ENCODE measurements around the gene NSG1.

NSG1 gene

GRCh38 chr4:4383085-4383484 lies 3.8 kb upstream of the NSG1 start:
- Histone ChIP-seq H3K9ac (ENCODE audit: insufficient read length) (no peak overlapping the region), H3K36me3 (ENCODE audit: insufficient read depth, low read length) (no peaks in the 10 kb centered on the region), H3K9me3 (ENCODE audit: low read depth, low read length) (no peaks in the 10 kb centered on the region), H3K4me3 (no peak overlapping the region), H3K27ac (no peak overlapping the region)
- TF ChIP-seq POLR2AphosphoS5 (IDR thresholded peaks at IDR 0.05; ENCODE audit: borderline replicate concordance, low read depth, low read length): no peak
- no peak for TF ChIP-seq FOXP2 (optimal IDR thresholded peaks at IDR 0.05; ENCODE audit: control extremely low read depth, extremely low read length, insufficient read depth)
- TF ChIP-seq EZH2 (IDR thresholded peaks at IDR 0.05): no peak
- no peak for DNase-seq (ENCODE audit: low read depth, low spot score)

- Histone ChIP-seq H3K9me3 (ENCODE audit: low read depth, low read length) (no peaks in the 10 kb centered on the region), H3K9ac (ENCODE audit: insufficient read length) (no peak overlapping the region), H3K27ac (no peak overlapping the region), H3K4me3 (no peak overlapping the region), H3K36me3 (ENCODE audit: insufficient read depth, low read length) (no peaks in the 10 kb centered on the region)
- no peak for DNase-seq (ENCODE audit: low read depth, low spot score)
- TF ChIP-seq FOXP2 (optimal IDR thresholded peaks at IDR 0.05; ENCODE audit: control extremely low read depth, extremely low read length, insufficient read depth): no peak
- TF ChIP-seq EZH2 (IDR thresholded peaks at IDR 0.05): no peak
- no peak for TF ChIP-seq POLR2AphosphoS5 (IDR thresholded peaks at IDR 0.05; ENCODE audit: borderline replicate concordance, low read depth, low read length)
Measured at GRCh38 chr4:4384837-4385236, 2.1 kb upstream of the NSG1 start.

- Histone ChIP-seq H3K36me3 (ENCODE audit: insufficient read depth, low read length) (no peaks in the 10 kb centered on the region), H3K9ac (ENCODE audit: insufficient read length) (no peak overlapping the region), H3K4me3 (peak overlapping the region; percentile 93)
Measured at GRCh38 chr4:4385729-4386295, 1.1 kb upstream of the NSG1 start.

GRCh38 chr4:4386296-4386735 lies 586 bp upstream of the NSG1 start:
- DNase-seq (ENCODE audit: low read depth, low spot score): no peak
- Histone ChIP-seq H3K36me3 (ENCODE audit: insufficient read depth, low read length) (peaks cover 2% of the 10 kb centered on the region; the same call in 1 of the 2 replicates), H3K9me3 (ENCODE audit: low read depth, low read length) (no peaks in the 10 kb centered on the region), H3K4me3 (peak overlapping the region; percentile 93), H3K9ac (ENCODE audit: insufficient read length) (peak overlapping the region; percentile 55), H3K27ac (no peak overlapping the region)
- TF ChIP-seq FOXP2 (optimal IDR thresholded peaks at IDR 0.05; ENCODE audit: control extremely low read depth, extremely low read length, insufficient read depth): no peak
- no peak for TF ChIP-seq EZH2 (IDR thresholded peaks at IDR 0.05)
- TF ChIP-seq POLR2AphosphoS5 (IDR thresholded peaks at IDR 0.05; ENCODE audit: borderline replicate concordance, low read depth, low read length): no peak

More at GRCh38 chr4:4385729-4386295, 1.1 kb upstream of the NSG1 start:
- H3K9me3 ChIP-seq (ENCODE audit: low read depth, low read length): no peaks in the 10 kb centered on the region
- H3K27ac ChIP-seq: no peak overlapping the region
- TF ChIP-seq EZH2 (IDR thresholded peaks at IDR 0.05) (no peak), FOXP2 (optimal IDR thresholded peaks at IDR 0.05; ENCODE audit: control extremely low read depth, extremely low read length, insufficient read depth) (no peak), POLR2AphosphoS5 (IDR thresholded peaks at IDR 0.05; ENCODE audit: borderline replicate concordance, low read depth, low read length) (no peak)
- DNase-seq (ENCODE audit: low read depth, low spot score): no peak

- no peak for DNase-seq (ENCODE audit: low read depth, low spot score)
- TF ChIP-seq EZH2 (IDR thresholded peaks at IDR 0.05): no peak
- Histone ChIP-seq H3K9me3 (ENCODE audit: low read depth, low read length) (no peaks in the 10 kb centered on the region), H3K4me3 (peak overlapping the region; percentile 93), H3K27ac (no peak overlapping the region), H3K9ac (ENCODE audit: insufficient read length) (peak overlapping the region; percentile 55), H3K36me3 (ENCODE audit: insufficient read depth, low read length) (peaks cover 10% of the 10 kb centered on the region; the same call in 1 of the 2 replicates)
Measured at GRCh38 chr4:4387531-4388310, 819 bp downstream of the NSG1 start.

GRCh38 chr4:4388311-4388790 lies 1.4 kb downstream of the NSG1 start:
- peak overlapping the region; percentile 93 for H3K4me3 ChIP-seq
- DNase-seq (ENCODE audit: low read depth, low spot score): no peak
- H3K36me3 ChIP-seq (ENCODE audit: insufficient read depth, low read length): peaks cover 12% of the 10 kb centered on the region; the same call in 1 of the 2 replicates
- no peak overlapping the region for H3K9ac ChIP-seq (ENCODE audit: insufficient read length)
- TF ChIP-seq EZH2 (IDR thresholded peaks at IDR 0.05) (no peak), FOXP2 (optimal IDR thresholded peaks at IDR 0.05; ENCODE audit: control extremely low read depth, extremely low read length, insufficient read depth) (no peak), POLR2AphosphoS5 (IDR thresholded peaks at IDR 0.05; ENCODE audit: borderline replicate concordance, low read depth, low read length) (no peak)
- no peaks in the 10 kb centered on the region for H3K9me3 ChIP-seq (ENCODE audit: low read depth, low read length)
- no peak overlapping the region for H3K27ac ChIP-seq

- Histone ChIP-seq H3K4me3 (no peak overlapping the region), H3K9ac (ENCODE audit: insufficient read length) (no peak overlapping the region), H3K9me3 (ENCODE audit: low read depth, low read length) (no peaks in the 10 kb centered on the region), H3K27ac (no peak overlapping the region), H3K36me3 (ENCODE audit: insufficient read depth, low read length) (peaks cover 14% of the 10 kb centered on the region; the same call in 1 of the 2 replicates)
- TF ChIP-seq EZH2 (IDR thresholded peaks at IDR 0.05): no peak
- no peak for TF ChIP-seq FOXP2 (optimal IDR thresholded peaks at IDR 0.05; ENCODE audit: control extremely low read depth, extremely low read length, insufficient read depth)
- no peak for TF ChIP-seq POLR2AphosphoS5 (IDR thresholded peaks at IDR 0.05; ENCODE audit: borderline replicate concordance, low read depth, low read length)
- no peak for DNase-seq (ENCODE audit: low read depth, low spot score)
Measured at GRCh38 chr4:4388836-4389575, 2.1 kb downstream of the NSG1 start.

GRCh38 chr4:4390046-4390445 lies 3.1 kb downstream of the NSG1 start:
- no peak overlapping the region for H3K27ac ChIP-seq

More at GRCh38 chr4:4390046-4390445, 3.1 kb downstream of the NSG1 start:
- no peak for DNase-seq (ENCODE audit: low read depth, low spot score)
- Histone ChIP-seq H3K36me3 (ENCODE audit: insufficient read depth, low read length) (peaks cover 14% of the 10 kb centered on the region; the same call in 1 of the 2 replicates), H3K9ac (ENCODE audit: insufficient read length) (no peak overlapping the region), H3K9me3 (ENCODE audit: low read depth, low read length) (no peaks in the 10 kb centered on the region), H3K4me3 (no peak overlapping the region)
- TF ChIP-seq FOXP2 (optimal IDR thresholded peaks at IDR 0.05; ENCODE audit: control extremely low read depth, extremely low read length, insufficient read depth) (no peak), EZH2 (IDR thresholded peaks at IDR 0.05) (no peak), POLR2AphosphoS5 (IDR thresholded peaks at IDR 0.05; ENCODE audit: borderline replicate concordance, low read depth, low read length) (no peak)

Measured in SK-N-MC (cell line).